GM19351 (cell line): ENCODE data around the gene PPP1R14B.

Experiments
- ATAC-seq: cut with Tn5 transposase; IDR thresholded peaks from one replicate; pipeline ENCODE4 v1.9.1; 2021; ENCODE audit warnings: mild to moderate bottlenecking, moderate library complexity; ENCODE audit not compliant: unreplicated experiment

PPP1R14B gene

DNA sequence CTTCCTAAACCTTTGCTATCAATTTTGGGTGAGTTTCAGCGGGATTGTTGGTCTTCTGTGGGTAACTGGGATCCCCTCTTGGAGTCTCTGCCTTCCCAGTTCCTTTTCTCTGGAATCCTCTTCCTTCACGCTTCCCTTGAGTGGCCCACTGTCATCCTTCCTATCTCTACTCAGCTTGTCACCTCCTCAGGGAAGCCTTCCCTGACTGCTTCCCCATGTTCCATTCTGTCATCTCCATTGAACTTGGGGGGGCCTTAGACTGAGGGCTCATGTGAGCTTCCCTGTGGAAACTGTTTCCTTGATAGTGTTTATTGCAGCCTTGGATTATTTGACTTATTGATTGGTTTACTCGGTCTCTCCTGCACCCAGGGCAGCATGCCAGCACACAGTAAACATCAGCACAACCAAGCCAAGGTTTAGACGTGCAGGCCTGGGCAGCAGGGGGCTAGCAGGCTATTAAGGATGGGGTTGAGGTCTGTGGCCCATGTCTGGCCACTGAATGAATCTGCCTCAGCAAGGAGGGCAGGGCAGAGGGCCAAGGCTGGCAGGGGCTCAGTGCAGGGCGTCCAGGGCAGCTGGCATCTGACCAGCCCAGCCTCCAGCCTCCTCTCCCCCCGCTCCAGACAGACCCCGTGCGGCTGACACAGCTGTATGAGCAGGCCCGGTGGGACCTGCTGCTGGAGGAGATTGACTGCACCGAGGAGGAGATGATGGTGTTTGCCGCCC is 28.0 kb downstream of the PPP1R14B start:
- ATAC-seq = no peak

DNA sequence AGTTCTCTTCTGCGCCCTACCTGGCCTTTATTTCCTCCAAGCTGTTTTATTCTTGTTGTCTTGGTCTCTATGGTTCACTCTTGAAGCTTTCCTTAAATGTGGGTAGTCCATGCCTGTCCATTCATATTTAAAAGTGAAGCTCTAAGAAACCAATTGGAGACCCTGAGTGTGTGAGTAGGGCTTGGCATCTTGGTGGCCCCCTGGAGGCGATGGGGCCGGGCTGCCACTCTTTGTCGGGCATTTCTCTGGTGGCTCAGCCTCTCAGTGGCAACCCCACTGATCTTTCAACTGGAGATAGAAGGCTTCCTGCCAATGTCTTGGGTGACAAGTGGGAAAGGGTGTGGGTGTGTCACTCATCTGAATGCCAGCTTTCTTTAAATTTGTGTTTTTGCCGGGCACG is 29.9 kb downstream of the PPP1R14B start:
- ATAC-seq = no peak

DNA sequence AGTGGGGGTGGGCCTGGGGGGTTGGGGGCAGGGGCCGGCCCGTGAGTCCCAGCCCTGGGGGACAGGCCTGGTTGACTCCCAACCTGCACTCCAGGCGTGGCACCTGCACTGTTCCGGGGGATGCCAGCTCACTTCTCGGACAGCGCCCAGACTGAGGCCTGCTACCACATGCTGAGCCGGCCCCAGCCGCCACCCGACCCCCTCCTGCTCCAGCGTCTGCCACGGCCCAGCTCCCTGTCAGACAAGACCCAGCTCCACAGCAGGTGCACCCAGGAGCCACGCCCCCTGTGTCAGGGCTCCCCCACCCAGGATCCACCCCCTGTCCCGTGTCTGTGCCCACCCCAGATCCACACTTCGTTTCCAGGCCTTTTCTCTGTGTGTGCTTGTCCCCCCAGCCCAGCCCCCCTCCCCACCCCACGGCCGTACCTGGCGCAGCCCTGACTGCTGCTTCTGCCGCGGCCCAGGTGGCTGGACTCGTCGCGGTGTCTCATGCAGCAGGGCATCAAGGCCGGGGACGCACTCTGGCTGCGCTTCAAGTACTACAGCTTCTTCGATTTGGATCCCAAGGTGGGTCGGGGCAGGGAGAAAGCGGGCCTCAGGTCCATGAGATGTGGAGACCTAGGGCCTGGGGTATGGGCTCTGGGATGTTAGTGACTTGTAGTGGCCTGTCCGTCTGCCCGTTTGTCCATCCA is 35.4 kb downstream of the PPP1R14B start:
- no peak for ATAC-seq

GRCh38 chr11:64210301-64211020 is 36.3 kb downstream of the PPP1R14B start:
- no peak for ATAC-seq

DNA sequence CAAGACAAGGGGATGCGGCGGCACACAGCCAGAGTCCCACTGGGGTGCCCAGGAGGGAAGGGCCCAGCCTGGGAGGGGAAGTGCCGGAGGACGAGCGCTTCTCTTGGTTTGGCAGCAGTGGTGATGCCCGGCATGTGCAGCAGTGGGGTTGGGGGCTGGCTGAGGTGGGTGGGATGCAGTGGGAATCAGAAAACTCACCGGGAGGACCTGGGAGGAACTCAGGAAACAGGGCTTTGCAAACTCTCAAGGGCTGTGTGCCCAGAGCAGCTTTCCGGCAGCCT is 37.2 kb downstream of the PPP1R14B start:
- no peak for ATAC-seq

- no peak for ATAC-seq
These were observed 37.8 kb downstream of the PPP1R14B start for GRCh38 chr11:64208796-64209562.

DNA sequence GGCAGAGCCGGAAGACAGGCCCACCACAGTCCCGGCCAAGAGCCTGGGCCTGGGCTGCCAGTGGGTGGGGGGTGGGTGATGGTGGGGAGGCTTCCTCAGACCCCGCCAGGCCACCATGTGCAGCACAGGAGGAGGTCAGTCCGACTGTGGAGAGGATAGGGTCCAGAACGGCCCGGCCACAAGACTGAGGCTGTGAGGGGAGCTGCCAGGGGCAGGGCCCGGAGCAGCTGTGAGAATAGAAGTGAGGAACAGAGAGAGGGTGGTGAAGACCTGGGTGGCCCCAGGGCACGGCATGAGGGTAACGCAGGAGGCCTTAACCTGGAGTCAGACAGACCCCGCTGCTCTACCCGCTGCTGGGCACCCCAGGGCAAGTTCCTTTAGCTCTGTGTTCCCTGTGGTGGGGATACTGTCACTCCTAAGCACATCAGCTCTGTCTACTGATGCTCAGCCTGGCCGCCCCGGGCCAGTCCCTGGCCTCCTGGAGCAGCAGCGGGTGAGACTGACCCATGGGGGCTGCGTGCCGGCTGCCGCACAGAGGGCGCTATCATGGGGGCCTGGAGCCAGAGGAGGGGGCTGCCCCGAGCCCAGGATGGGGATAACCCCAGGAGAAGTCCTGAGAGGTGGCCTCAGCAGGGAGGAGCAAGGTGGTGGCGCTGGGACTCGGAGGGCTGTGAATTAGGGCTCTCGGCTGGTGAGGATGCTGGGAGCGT is 38.5 kb downstream of the PPP1R14B start:
- ATAC-seq = no peak

DNA sequence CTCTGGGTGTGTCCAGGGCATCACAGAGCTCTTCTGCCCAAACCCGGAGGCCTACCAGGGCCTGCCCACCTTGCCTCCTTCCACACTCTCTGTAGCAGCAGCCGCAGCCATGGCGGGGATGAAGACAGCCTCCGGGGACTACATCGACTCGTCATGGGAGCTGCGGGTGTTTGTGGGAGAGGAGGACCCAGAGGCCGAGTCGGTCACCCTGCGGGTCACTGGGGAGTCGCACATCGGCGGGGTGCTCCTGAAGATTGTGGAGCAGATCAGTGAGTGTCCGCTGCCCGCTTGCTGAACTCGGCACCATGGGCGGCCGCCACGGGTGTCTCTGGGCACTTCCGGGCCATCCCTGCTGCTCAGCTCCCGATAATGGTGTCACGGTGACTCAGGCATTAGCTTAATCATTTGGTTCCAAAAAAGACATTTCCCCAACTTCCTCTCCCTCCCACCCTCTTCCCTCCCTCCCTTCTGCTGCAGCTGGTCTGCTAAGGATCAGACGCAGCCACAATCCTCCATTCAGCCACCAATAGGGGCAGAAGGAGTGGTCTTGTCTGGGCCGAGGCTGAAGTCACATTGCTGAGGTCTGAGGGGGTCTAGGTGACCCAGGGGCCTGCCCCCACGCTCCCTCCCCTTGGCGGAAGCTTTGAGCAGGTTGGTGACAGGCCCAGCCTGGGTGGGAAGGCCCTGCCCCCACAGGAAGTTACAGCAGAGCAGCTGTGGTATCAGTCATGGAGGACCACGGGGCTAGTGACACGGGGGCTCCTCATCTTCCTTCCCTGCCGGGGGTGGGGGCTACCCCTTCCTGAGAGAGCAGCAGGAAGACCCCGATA is 39.3 kb downstream of the PPP1R14B start:
- ATAC-seq = peak; percentile 70

DNA sequence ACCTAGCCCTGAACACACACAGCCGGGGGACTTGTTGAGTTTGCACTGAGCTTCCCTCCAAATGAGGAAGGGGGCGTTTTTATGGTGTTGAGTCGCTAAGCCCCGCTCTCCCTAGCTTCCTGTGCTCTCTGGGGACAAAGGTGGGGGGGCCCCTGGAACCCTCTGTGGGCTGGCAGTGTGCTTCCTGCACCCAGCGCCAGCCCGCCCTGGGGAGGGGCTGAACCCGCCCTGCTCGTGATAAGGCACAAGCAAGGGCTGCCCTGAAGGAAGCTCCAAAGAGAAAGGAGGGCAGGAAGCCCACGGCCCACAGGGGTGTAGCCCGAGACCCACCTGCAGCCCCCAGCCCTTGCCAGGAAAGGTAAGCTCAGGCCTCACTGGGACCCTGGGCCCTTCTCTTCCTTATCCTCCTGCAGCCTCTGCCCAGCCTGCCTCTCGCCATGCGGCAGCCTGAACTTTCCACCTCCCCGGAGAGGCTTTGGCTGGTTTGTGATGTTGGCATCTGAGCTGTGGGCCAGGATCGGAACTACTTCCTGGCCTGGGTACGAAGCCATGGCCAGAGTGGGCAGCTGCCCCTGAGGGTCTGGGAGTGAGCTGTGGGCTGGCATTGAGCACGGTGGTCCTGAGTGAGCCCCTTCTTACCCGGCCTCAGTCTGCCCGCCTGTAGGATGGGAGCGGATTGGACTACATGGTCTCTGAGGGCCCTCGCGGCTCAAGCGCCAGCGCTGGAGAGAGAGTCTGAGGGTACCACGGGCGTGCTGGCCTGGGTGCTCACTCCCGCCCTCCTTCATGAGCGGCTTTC is 40.1 kb downstream of the PPP1R14B start, which contains the start of gene FERMT3:
FERMT3 (plus strand) TSS at position 265 of the 799 bp plus-strand sequence. CDS start 644 bp downstream, outside the sequence.
- peak; percentile 7 for ATAC-seq

DNA sequence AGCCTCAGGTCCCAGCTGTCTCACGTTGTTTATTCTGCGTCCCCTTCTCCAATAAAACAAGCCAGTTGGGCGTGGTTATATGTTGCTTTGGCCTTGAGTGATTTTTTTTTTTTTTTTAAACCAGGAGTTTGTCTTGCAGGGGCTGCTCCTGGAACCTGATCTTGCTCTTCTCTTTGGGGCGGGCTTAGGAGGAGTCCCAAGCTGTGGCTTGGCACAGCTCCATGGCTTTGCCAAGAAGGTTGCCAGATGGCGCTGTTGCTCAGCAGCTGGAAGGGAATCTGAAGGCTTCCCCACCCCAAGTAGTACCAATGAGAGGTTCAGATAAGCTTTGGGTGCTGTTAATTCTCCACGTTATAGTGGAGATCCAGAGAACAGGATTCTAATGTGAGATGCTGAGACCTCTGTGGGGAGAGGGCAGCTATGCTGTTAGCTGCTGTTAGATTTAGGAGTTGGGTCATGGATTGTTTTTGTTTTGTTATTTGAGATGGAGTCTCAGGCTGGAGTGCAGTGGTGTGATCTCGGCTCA is 42.2 kb downstream of the PPP1R14B start:
- ATAC-seq = no peak

- ATAC-seq = no peak
These were observed 42.7 kb downstream of the PPP1R14B start for GRCh38 chr11:64204080-64204440.

GRCh38 chr11:64203421-64204079 is 43.2 kb downstream of the PPP1R14B start:
- ATAC-seq = no peak

GRCh38 chr11:64202992-64203391 is 43.8 kb downstream of the PPP1R14B start:
- no peak for ATAC-seq

DNA sequence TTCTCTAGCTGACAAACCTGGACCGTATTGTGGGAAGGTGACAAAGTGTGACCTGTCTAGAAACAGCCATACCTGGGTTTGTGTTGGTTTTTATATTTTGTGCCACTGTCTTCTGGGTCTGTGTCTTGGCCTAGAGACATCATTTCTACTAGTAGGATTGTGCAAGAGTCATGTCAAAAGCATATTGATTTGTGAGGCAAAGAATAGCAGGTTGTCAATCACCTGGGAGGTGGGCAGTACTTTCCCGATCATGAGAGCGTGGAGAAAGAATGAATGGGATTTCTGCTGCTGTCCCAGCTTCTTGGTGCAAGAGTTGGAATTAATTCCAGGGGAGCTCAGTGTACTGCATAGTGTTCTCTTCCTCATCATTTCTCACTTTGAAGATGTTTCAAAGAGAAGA is 45.2 kb downstream of the PPP1R14B start:
- ATAC-seq = no peak

GRCh38 chr11:64198511-64198910 is 48.2 kb downstream of the PPP1R14B start:
- ATAC-seq = no peak

DNA sequence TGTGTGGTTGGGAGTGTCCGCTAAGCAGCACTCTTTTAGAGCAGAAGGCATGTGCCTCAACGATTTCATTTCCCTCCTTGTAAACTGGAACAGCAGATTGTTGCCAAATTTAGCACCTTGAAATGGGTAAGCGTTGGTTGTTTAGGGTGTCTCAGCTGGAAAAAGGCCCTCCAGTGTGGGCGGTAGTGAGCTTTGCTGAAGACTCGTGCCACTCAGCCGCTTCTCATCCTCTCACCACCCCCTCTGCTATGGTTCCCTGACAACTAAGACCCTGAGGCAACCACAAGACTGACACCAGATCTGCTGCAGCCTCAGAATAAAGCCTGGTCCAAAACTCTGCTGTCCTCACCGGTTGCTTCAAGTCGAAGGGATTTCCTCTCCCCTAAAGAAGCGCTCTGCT is 50.1 kb downstream of the PPP1R14B start:
- no peak for ATAC-seq
